Thoracic aorta (tissue), 2 donors: Measurements from ENCODE around the gene GPA33. TPM values are rescaled to one million over a fixed set of nuclear protein-coding genes. Genes with fewer than 3 reads are reported as not detected.

Experiments used
- ATAC-seq: fragments of 150-250 bp; one replicate; pipeline ENCODE4 v1.8.0; 2017; ENCODE audit warnings: low read depth; ENCODE audit not compliant: insufficient number of reproducible peaks, low FRiP score
- DNase-seq: peaks from one replicate; pipeline ENCODE4 v3.0.0-alpha.2; 2020; ENCODE audit warnings: low spot score
- H3K27ac ChIP-seq, 2 donors: fragments of 200-600 bp; sonication (generic); 1 replicate in 1 of 2; 2 replicates in 1 of 2; pipeline ENCODE4 v1.5.1; 2016; ENCODE audit warnings: mild to moderate bottlenecking in 2 of 2, moderate library complexity in 2 of 2
- H3K27me3 ChIP-seq: fragments of 200-600 bp; sonication (generic); replicated peaks from 2 replicates; pipeline ENCODE4 v1.6.0; 2016; ENCODE audit warnings: mild to moderate bottlenecking; ENCODE audit not compliant: insufficient read depth
- H3K36me3 ChIP-seq: fragments of 200-600 bp; sonication (generic); one replicate; pipeline ENCODE4 v1.5.1; 2016
- H3K4me1 ChIP-seq, 2 donors: fragments of 200-600 bp; sonication (generic); 1 replicate in 1 of 2; 2 replicates in 1 of 2; pipeline versions ENCODE4 v1.5.1 to v1.6.0; 2016; ENCODE audit warnings: low read depth in 2 of 2, mild to moderate bottlenecking in 1 of 2; ENCODE audit not compliant: control insufficient read depth in 1 of 2
- H3K4me3 ChIP-seq: fragments of 200-600 bp; sonication (generic); 2 replicates; pipeline ENCODE4 v1.5.1; 2016; ENCODE audit warnings: mild to moderate bottlenecking
- H3K9me3 ChIP-seq: fragments of 200-600 bp; sonication (generic); 2 replicates; pipeline ENCODE4 v1.5.1; 2016
- CTCF ChIP-seq: fragments of 200-600 bp; sonication (generic); IDR thresholded peaks from one replicate; pipeline ENCODE4 v1.5.1; 2019; ENCODE audit warnings: antibody characterized with exemption
- total RNA-seq, 2 donors: library from RNA; depleted of rRNA; stranded (reverse); fragments of >200 nt; gene quantifications; one replicate each; pipeline versions ENCODE4 v1.1.0 to v1.2.3, GENCODE V29; 2016

GPA33 gene
- not detected for total RNA-seq

GRCh38 chr1:167090314-167090942 is at the start of gene GPA33:
Gene GPA33 (minus strand): TSS chr1:167090377. CDS start chr1:167090287, 90 bp downstream.
- ATAC-seq, result no peak
- no peak within 1 kb of the TSS for H3K27ac ChIP-seq
- H3K36me3 ChIP-seq, result no peaks in the 10 kb centered on the region
- peaks cover 9 to 23% of the 10 kb centered on the region in 2 donors for H3K4me1 ChIP-seq
- no peaks in the 10 kb centered on the region for H3K27me3 ChIP-seq
- TF ChIP-seq CTCF, result no peak
- H3K4me3 ChIP-seq, result no peak within 1 kb of the TSS
- no peaks in the 10 kb centered on the region for H3K9me3 ChIP-seq
- DNase-seq, result no peak

DNA sequence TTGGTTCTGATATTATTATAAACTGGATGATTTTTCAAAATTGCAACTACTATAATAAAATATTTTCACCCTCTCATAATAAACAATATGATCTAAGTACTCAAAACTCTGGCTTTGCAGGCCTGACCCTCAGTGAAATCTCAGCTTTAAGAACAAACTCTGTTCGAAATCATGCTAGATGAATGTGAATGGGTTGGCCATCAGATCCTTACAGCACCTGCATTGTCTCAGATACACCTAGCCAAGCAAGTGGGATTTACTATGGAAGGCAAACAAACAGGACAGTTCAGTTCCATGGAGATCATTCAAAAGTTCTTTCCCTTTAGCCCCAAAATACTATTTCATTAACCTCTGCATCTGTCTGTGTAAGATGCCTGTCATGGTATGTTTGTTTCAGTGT is 48.5 kb upstream of the GPA33 start:
- ATAC-seq, result no peak
- no peaks in the 10 kb centered on the region for H3K36me3 ChIP-seq
- no peak for DNase-seq
- H3K27me3 ChIP-seq, result no peaks in the 10 kb centered on the region
- TF ChIP-seq CTCF, result no peak
- peaks cover 20 to 35% of the 10 kb centered on the region in 2 donors for H3K4me1 ChIP-seq
- no peak overlapping the region for H3K4me3 ChIP-seq
- H3K9me3 ChIP-seq, result no peaks in the 10 kb centered on the region
- peak overlapping the region; percentile 48 to 62 for H3K27ac ChIP-seq

DNA sequence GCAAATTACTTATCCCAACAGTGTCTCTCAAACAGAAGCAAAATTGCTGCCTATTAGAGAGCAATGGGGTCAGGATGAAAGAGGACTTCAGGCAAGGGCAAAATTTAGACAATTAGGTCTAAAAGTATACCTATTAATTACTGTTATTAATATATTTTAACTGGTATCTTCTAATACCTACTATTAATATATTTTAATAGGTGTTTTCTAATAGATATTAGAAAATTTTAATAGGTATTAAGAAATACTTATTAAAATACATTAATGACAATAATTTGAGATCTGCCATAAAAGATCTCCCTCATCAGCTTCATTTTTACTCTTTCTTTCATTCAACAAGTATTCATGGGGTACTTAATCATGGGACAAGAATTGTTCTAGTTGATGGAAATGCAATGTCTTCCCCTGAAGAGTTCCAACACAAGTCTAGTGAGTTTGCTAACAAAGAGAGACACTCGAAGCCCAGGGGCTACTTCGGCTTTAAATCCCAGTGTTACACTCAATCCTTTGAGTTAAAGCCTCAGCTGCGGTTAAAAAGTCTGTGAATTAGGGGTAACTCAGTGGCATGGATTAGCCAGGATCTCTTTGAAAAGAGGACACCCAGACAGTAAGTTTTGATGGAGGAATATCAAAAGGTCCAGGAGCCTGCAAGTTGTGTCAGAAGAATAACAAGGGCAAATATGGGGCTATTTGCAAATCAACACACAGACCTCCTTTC is 47.8 kb upstream of the GPA33 start:
- no peak overlapping the region for H3K4me3 ChIP-seq
- no peaks in the 10 kb centered on the region for H3K9me3 ChIP-seq
- H3K36me3 ChIP-seq, result no peaks in the 10 kb centered on the region
- no peak for DNase-seq
- no peak for TF ChIP-seq CTCF
- H3K27me3 ChIP-seq, result no peaks in the 10 kb centered on the region
- H3K4me1 ChIP-seq, result peaks cover 20 to 35% of the 10 kb centered on the region in 2 donors
- no peak for ATAC-seq
- H3K27ac ChIP-seq, result peak overlapping the region; percentile 71 to 91

DNA sequence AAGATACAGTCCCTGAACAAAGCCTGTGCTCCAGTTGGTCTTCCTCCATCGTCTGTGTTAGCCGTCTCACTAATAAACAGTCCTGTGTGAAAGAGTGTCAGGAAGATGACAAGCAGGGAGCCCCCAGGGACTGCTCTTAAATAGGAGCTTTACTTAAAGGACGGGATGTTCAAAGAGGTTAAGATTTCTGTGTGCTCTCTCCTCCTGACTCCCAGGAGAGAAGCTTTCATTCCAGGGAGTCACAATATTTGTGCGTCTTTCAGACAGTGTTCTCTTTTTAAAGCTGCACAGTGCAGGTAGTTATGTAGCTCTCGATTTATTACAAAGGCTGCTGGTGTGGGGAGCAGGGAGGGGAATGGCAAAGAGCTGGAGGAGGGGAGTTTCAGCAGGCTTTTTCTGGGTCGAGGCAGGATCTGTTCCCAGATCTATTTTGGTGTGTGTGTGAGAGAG is 47.2 kb upstream of the GPA33 start:
- no peak overlapping the region for H3K4me3 ChIP-seq
- H3K36me3 ChIP-seq, result no peaks in the 10 kb centered on the region
- TF ChIP-seq CTCF, result no peak
- ATAC-seq, result no peak
- peak overlapping the region; percentile 71 to 91 for H3K27ac ChIP-seq
- no peaks in the 10 kb centered on the region for H3K27me3 ChIP-seq
- no peaks in the 10 kb centered on the region for H3K9me3 ChIP-seq
- peaks cover 20 to 35% of the 10 kb centered on the region in 2 donors for H3K4me1 ChIP-seq
- DNase-seq, result no peak

- TF ChIP-seq CTCF, result no peak
- Histone ChIP-seq H3K36me3 (no peaks in the 10 kb centered on the region), H3K9me3 (no peaks in the 10 kb centered on the region), H3K4me1 (peaks cover 20 to 35% of the 10 kb centered on the region in 2 donors), H3K4me3 (no peak overlapping the region), H3K27ac (peak overlapping the region; percentile 71 to 91), H3K27me3 (no peaks in the 10 kb centered on the region)
- DNase-seq (no peak), ATAC-seq (no peak)
Measured at GRCh38 chr1:167136806-167137205, 46.6 kb upstream of the GPA33 start.
